K562 (cell line): ENCODE results near the gene FGGY. TPM values are rescaled to one million over a fixed set of nuclear protein-coding genes. Genes with fewer than 3 reads are reported as not detected.

Source experiments
- ATAC-seq: fragments of 200-7000 bp; cut with Tn5 transposase; 3 replicates; pipeline ENCODE4 v1.9.1; 2020; ENCODE audit warnings: moderate library complexity
- BruUV-seq: library from RNA; stranded (reverse); fragments of 400-500 nt; replicated peaks from 2 replicates; lab custom pipeline; 2021; lab: Mats Ljungman, UMichigan
- CTCF ChIA-PET: fragments of 300-600 bp; formaldehyde crosslinking; extraction: SDS; loops from one replicate; lab custom pipeline; 2021; ENCODE audit warnings: low intra/inter-chr PET ratio; lab: Yijun Ruan, JAX
- POLR2A ChIA-PET: fragments of 300-600, 350-650 bp; sonication (Branson Sonifier 250); formaldehyde crosslinking; extraction: SDS; loops from one replicate; lab custom pipeline; 2021; ENCODE audit warnings: antibody characterized with exemption, inconsistent platforms; lab: Yijun Ruan, JAX
- DNase-seq, 4 experiments: peaks; one replicate each; pipeline versions ENCODE4 v3.0.0 to v3.0.0-alpha.2; 2011 to 2018; ENCODE audit warnings: low spot score in 3 of 4, mixed read lengths in 3 of 4; ENCODE audit errors: extremely low read depth in 1 of 4
- FAIRE-seq: peaks from 2 replicates; lab custom pipeline; 2011; peaks lifted over from hg19 to GRCh38; lab: Jason Lieb, UNC
- H2AFZ ChIP-seq: 2 replicates; pipeline ENCODE4 v1.6.0; 2011; ENCODE audit warnings: low read depth, low read length, control low read depth, inconsistent platforms
- H3K27ac ChIP-seq: fragments of 200-600 bp; 3 replicates; pipeline ENCODE4 v1.8.0; 2011; ENCODE audit warnings: low read depth, mild to moderate bottlenecking, control low read depth, inconsistent platforms, low read length, moderate library complexity, mixed read lengths; ENCODE audit errors: extremely low read depth
- H3K27me3 ChIP-seq, 2 experiments: fragments of 300-600 bp in 1 of 2; 2 replicates in 1 of 2; 3 replicates in 1 of 2; pipeline versions ENCODE4 v1.6.0 to v1.8.0; 2011; ENCODE audit warnings: inconsistent platforms in 2 of 2, low read length in 2 of 2, mild to moderate bottlenecking in 1 of 2, mixed read lengths in 1 of 2, moderate library complexity in 1 of 2; ENCODE audit not compliant: control insufficient read depth in 2 of 2, insufficient read depth in 2 of 2
- H3K36me3 ChIP-seq: fragments of 300-600 bp; 3 replicates; pipeline ENCODE4 v1.8.0; 2011; ENCODE audit warnings: mild to moderate bottlenecking, low read length, inconsistent platforms; ENCODE audit not compliant: control insufficient read depth, insufficient read depth
- H3K4me1 ChIP-seq, 2 experiments: fragments of 200-600 bp in 1 of 2; replicated peaks in 1 of 2; 2 replicates in 1 of 2; 3 replicates in 1 of 2; pipeline versions ENCODE4 v1.5.1 to v1.8.0; 2011; ENCODE audit warnings: inconsistent platforms in 2 of 2, low read length in 2 of 2, mild to moderate bottlenecking in 1 of 2, mixed read lengths in 1 of 2, moderate library complexity in 1 of 2; ENCODE audit not compliant: control insufficient read depth in 2 of 2, insufficient read depth in 2 of 2
- H3K4me2 ChIP-seq: 2 replicates; pipeline ENCODE4 v1.6.1; 2011; ENCODE audit warnings: low read length, control low read depth, inconsistent platforms, mixed read lengths; ENCODE audit not compliant: insufficient read depth
- H3K4me3 ChIP-seq: fragments of 200-600 bp; sonication (generic), shearing (Covaris generic); 2 replicates; pipeline ENCODE4 v1.5.1; 2016; ENCODE audit warnings: control low read depth, inconsistent platforms
- H3K79me2 ChIP-seq: fragments of 200-600 bp; 3 replicates; pipeline ENCODE4 v1.8.0; 2011; ENCODE audit warnings: low read length, inconsistent platforms; ENCODE audit not compliant: control insufficient read depth, insufficient read depth
- H3K9ac ChIP-seq, 2 experiments: 2 replicates each; pipeline versions ENCODE4 v1.6.0 to v1.6.1; 2011; ENCODE audit warnings: low read depth in 2 of 2, low read length in 2 of 2, control low read depth in 1 of 2, inconsistent platforms in 1 of 2, mild to moderate bottlenecking in 1 of 2, mixed read lengths in 1 of 2; ENCODE audit not compliant: insufficient read depth in 1 of 2
- H3K9me1 ChIP-seq: one replicate; pipeline ENCODE4 v1.6.0; 2011; ENCODE audit warnings: inconsistent platforms, mild to moderate bottlenecking, low read length, moderate library complexity; ENCODE audit not compliant: control insufficient read depth, insufficient read depth
- H3K9me3 ChIP-seq: replicated peaks from 2 replicates; pipeline ENCODE4 v1.5.1; 2011; ENCODE audit warnings: low read depth, low read length, inconsistent platforms; ENCODE audit not compliant: control insufficient read depth, insufficient read depth
- H4K20me1 ChIP-seq: replicated peaks from 2 replicates; pipeline ENCODE4 v1.6.1; 2011; ENCODE audit warnings: low read length, inconsistent platforms, mixed read lengths; ENCODE audit not compliant: control insufficient read depth, insufficient read depth
- CXXC5 ChIP-seq: fragments of 250-450 bp; sonication (Bioruptor Pico); IDR thresholded peaks from 2 replicates; pipeline ENCODE4 v1.8.0; 2022; ENCODE audit warnings: inconsistent platforms, mild to moderate bottlenecking, moderate library complexity
- DACH1 ChIP-seq: fragments of 450-650 bp; IDR thresholded peaks from 2 replicates; pipeline ENCODE4 v1.6.1; 2018; ENCODE audit not compliant: partially characterized antibody
- HMG20A ChIP-seq: fragments of 450-650 bp; formaldehyde crosslinking; conservative IDR thresholded peaks from 2 replicates; pipeline ENCODE4 v1.4.0; 2020; ENCODE audit warnings: mild to moderate bottlenecking, mixed read lengths
- HSF4 ChIP-seq: fragments of 250-450 bp; sonication (Bioruptor Pico); IDR thresholded peaks from 2 replicates; pipeline ENCODE4 v2.1.2; 2022; ENCODE audit warnings: mild to moderate bottlenecking, moderate library complexity, borderline replicate concordance
- SAP30 ChIP-seq: fragments of 200-600 bp; sonication (generic); IDR thresholded peaks from 2 replicates; pipeline ENCODE4 v1.6.1; 2012; ENCODE audit warnings: borderline replicate concordance, low read depth, mild to moderate bottlenecking, moderate library complexity, low read length, control low read depth, inconsistent platforms; ENCODE audit not compliant: insufficient read depth, poor library complexity, severe bottlenecking
- TGIF2 ChIP-seq: sonication (generic); formaldehyde crosslinking; IDR thresholded peaks from 2 replicates; pipeline ENCODE4 v1.8.1; 2022; ENCODE audit warnings: mild to moderate bottlenecking, missing genetic modification reagents, moderate library complexity
- ZNF140 ChIP-seq: fragments of 250-450 bp; sonication (Bioruptor Pico); IDR thresholded peaks from 2 replicates; pipeline ENCODE4 v1.8.0; 2021; ENCODE audit warnings: moderate library complexity, mild to moderate bottlenecking, inconsistent platforms
- ZNF24 ChIP-seq: fragments of 450-650 bp; IDR thresholded peaks from 2 replicates; pipeline ENCODE4 v1.6.1; 2016
- ZNF282 ChIP-seq: sonication (generic); formaldehyde crosslinking; IDR thresholded peaks from 2 replicates; pipeline ENCODE4 v1.8.1; 2023; ENCODE audit warnings: missing genetic modification reagents
- WGBS: fragments of 100-300 bp; shearing (Covaris generic); methylation state at CpG from one replicate; pipeline ENCODE4 v1.1.6; 2016; ENCODE audit warnings: low coverage, mixed read lengths; ENCODE audit not compliant: insufficient coverage; ENCODE audit errors: missing lambda C conversion rate; 5-methylcytosine and 5-hydroxymethylcytosine counted together
- in situ Hi-C: fragments of 300-500 bp; cut with MboI; formaldehyde crosslinking; loops from 4 replicates; pipeline ENCODE4 v1.15.0; 2018; ENCODE audit warnings: inconsistent platforms, mixed read lengths
- intact Hi-C: fragments of 100-400 bp; cut with micrococcal nuclease; formaldehyde crosslinking; loops from 2 replicates; pipeline ENCODE4 v1.14.2; 2022
- polyA plus RNA-seq, 8 experiments: library from polyadenylated mRNA; depleted of rRNA in 4 of 8; stranded (reverse) in 5 of 8; unstranded in 3 of 8; fragments of >200 nt; fragmentation: Nextera tagmentation in 2 of 8; fragmentation: Illumina TruSeq in 1 of 8; extraction: Ambion mirVana in 2 of 8; extraction: Trizol in 1 of 8; gene quantifications; 2 replicates each; pipeline versions ENCODE4 v1.2.1 to v1.2.3, GENCODE V29; 2011 to 2014; ENCODE audit warnings: inconsistent platforms in 1 of 8, missing spikeins in 1 of 8
- total RNA-seq, 7 experiments: library from RNA; depleted of rRNA in 6 of 7; stranded (reverse); fragments of >200 nt in 6 of 7; fragmentation: Illumina TruSeq in 2 of 7; extraction: Trizol in 2 of 7; gene quantifications; 2 replicates each; pipeline versions ENCODE4 v1.2.1 to v1.2.3, GENCODE V29; 2011 to 2021; ENCODE audit warnings: low replicate concordance in 1 of 7
- TF ChIP-seq, protein P1 (sequence below), 2 experiments: fragments of 150-350 bp in 1 of 2; IDR thresholded peaks; 2 replicates each; pipeline ENCODE4 v1.6.1; 2012 to 2016; ENCODE audit warnings: low read depth in 2 of 2, low read length in 2 of 2, mild to moderate bottlenecking in 1 of 2, moderate library complexity in 1 of 2

FGGY gene
- total and polyA plus RNA-seq, 9 of the 15 experiments (the other 6 are each of a cell fraction or from before 2014, with no cell fraction given), result 9.7 to 19.2 (median 12.6) TPM

- FAIRE-seq (no peak), DNase-seq (no peak)
- H3K4me2 ChIP-seq, result no peak overlapping the region
- POLR2A ChIA-PET, result no interaction called here
- no TSS peak for BruUV-seq
- no peaks in the 10 kb centered on the region; a peak in 1 of 5 replicates for H3K4me1 ChIP-seq
- H3K9ac ChIP-seq, result no peak overlapping the region
- no peaks in the 10 kb centered on the region for H3K9me3 ChIP-seq
- no peak overlapping the region for H2AFZ ChIP-seq
- in situ Hi-C loops, result no loop called here
- TF ChIP-seq DACH1 (no peak), SAP30 (no peak), ZNF24 (no peak), CXXC5 (no peak), ZNF282 (CRISPR knock-in tag) (no peak), HSF4 (CRISPR knock-in tag) (no peak), ZNF140 (CRISPR knock-in tag) (no peak), TGIF2 (CRISPR knock-in tag) (no peak), HMG20A (CRISPR knock-in tag) (no peak)
- TF ChIP-seq, protein P1, sequence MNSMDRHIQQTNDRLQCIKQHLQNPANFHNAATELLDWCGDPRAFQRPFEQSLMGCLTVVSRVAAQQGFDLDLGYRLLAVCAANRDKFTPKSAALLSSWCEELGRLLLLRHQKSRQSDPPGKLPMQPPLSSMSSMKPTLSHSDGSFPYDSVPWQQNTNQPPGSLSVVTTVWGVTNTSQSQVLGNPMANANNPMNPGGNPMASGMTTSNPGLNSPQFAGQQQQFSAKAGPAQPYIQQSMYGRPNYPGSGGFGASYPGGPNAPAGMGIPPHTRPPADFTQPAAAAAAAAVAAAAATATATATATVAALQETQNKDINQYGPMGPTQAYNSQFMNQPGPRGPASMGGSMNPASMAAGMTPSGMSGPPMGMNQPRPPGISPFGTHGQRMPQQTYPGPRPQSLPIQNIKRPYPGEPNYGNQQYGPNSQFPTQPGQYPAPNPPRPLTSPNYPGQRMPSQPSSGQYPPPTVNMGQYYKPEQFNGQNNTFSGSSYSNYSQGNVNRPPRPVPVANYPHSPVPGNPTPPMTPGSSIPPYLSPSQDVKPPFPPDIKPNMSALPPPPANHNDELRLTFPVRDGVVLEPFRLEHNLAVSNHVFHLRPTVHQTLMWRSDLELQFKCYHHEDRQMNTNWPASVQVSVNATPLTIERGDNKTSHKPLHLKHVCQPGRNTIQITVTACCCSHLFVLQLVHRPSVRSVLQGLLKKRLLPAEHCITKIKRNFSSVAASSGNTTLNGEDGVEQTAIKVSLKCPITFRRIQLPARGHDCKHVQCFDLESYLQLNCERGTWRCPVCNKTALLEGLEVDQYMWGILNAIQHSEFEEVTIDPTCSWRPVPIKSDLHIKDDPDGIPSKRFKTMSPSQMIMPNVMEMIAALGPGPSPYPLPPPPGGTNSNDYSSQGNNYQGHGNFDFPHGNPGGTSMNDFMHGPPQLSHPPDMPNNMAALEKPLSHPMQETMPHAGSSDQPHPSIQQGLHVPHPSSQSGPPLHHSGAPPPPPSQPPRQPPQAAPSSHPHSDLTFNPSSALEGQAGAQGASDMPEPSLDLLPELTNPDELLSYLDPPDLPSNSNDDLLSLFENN (IDR thresholded peaks at IDR 0.05; ENCODE audit: low read depth in 2 of 2, low read length in 2 of 2), result no peak
- TF ChIP-seq, all 486 proteins: peak for 0
- intact Hi-C loops, result no loop called here
- no peak overlapping the region for H3K4me3 ChIP-seq
- CTCF ChIA-PET, result no interaction called here
- no peak for ATAC-seq
- H3K36me3 ChIP-seq, result no peaks in the 10 kb centered on the region
- H3K27me3 ChIP-seq, result no peaks in the 10 kb centered on the region; a peak in 1 of 5 replicates
- no peaks in the 10 kb centered on the region for H3K79me2 ChIP-seq
- H4K20me1 ChIP-seq, result no peaks in the 10 kb centered on the region
- H3K27ac ChIP-seq, result no peak overlapping the region
- no peaks in the 10 kb centered on the region for H3K9me1 ChIP-seq
- 7% methylated on average over 2 of the region's 2 CpGs for WGBS
These were observed 338.2 kb downstream of the FGGY start for GRCh38 chr1:59635097-59635496.
